HG03097 (cell line): ENCODE results near the gene TRAF5.
"Not testable (repeated sequence)": the region's sequence is repeated elsewhere in the genome, so short reads cannot be mapped to it uniquely, and the experiment has no call there.

Experiments used
- ATAC-seq: cut with Tn5 transposase; IDR thresholded peaks from one replicate; pipeline ENCODE4 v1.9.1; 2021; ENCODE audit not compliant: unreplicated experiment, low FRiP score

TRAF5 gene

GRCh38 chr1:211375949-211376348 lies 49.3 kb downstream of the TRAF5 start:
- ATAC-seq = no peak

DNA sequence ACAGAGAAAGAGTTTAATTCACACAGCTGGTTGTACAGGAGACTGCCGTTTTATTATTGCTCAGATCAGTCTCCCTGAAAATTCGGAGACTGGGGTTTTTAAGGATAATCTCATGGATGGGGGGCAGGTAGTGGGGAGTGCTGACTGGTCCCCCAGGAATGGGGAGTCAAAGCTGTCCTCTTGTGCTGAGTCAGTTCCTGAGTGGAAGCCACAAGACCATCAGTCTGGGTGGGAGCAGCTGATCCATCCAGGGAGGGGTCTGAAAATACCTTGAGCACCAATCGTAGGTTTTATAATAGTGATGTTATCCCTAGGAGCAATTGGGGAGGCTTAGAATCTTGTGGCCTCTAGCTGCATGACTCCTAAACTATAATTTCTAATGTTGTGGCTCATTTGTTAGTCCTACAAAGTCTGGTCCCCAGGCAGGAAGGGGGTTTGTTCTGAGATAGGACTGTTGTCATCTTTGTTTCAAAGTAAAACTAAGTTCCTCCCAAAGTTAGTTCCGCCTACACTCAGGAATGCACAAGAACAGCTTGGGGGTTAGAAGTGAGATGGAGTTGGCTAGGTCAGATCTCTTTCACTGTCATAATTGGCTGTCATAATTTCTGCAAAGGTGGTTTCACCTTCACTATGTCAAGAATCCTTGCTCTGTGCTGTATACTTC lies 50.3 kb downstream of the TRAF5 start:
- no peak for ATAC-seq

DNA sequence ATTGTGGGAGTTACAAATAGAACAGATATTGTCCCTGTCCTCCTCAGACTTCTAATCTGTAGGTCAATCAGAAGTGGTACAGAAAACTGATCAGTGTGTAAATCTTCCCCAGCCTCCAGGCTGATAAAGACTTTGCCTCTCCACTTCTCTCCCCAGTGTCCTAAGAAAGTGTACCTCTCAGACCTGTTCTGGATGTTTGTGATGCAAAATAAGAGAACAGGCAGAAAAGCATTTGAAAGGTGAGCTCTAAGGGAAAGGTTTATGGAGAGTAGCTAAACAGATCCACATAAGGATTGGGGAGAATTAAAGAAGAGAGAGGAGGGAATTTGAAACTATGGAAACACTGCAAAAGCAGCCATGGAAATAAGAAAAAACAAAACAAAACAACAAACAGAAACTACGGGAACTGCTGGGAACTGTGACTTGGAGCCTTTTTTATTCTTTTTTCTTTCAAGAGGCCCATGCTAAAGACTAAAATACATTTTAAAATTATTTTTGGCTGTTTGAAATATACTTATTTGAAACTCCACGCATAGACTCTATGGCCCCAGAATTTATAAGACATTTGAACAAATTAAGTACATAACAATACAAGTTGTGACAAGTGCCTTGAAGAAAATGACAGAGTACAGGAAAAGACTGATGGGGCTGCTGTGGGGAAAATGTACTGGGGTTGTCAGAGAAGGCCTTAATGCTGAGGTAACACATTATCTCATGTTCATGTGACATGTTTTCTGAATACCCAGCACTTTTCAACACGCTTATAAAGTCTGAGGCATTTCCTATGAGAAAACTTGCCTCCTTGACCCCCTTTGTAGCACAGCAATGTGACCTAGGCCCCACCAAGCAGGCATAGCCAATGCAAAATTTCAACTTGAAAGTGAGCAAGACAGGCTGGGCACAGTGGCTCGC lies 51.2 kb downstream of the TRAF5 start:
- ATAC-seq = no peak

- no peak for ATAC-seq
Observed at GRCh38 chr1:211378844-211379243, 52.2 kb downstream of the TRAF5 start.

- no peak for ATAC-seq
Observed at GRCh38 chr1:211379446-211379845, 52.8 kb downstream of the TRAF5 start.

DNA sequence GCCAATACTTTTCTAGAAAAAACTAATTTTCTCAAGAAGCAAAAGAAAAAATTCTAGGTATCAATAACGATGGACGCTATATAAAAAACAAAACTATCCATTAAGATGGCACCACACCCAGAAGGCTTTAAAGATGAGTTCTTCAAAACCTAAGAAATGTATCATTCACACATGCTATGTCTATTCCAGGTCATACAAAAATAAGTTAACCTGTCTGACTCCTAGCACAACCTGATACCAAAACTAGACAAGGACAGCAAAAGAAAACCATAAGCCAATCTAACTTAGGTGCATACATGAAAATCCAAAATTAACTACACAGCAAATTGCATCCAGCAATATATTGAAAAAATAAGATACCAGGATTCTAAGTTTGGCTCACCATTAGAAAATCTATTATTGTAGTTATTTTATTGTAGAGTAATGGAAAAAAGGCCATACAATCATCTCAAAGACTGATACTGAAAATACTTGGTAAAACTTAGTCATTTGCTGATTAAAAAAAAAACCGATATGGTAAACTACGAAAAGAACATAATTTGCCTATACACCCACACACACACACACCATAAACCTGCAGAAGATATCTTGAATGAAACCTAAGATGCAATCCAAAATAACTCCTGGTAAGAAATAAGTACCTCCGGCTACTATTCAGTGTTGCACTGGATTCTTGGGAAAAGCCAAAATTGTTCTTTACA lies 55.0 kb downstream of the TRAF5 start:
- no peak for ATAC-seq

DNA sequence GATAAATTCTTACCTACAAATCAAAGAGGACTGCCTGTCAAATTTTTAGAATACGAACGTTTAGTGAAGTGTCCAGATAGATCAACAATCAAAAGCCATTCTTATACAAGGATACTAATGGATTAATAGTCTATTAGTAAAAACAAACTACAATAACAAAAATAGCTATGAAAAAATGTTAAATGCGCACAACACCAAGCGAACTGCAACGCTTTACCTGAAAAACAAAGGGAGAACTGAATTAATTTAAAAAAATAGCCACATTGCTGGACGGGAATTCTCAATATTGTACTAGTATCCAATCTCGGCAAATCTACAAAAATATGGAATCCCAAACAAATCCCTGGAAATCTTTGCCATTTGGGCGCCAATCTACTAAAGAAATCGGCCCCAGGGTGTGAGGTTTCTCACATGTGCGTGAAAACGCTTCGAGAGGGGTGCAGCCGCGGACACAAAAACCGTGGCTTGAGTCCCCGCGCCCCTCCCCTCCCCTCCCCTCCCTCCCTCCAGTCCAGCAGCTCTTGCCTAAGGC lies 55.6 kb downstream of the TRAF5 start:
- ATAC-seq = no peak

DNA sequence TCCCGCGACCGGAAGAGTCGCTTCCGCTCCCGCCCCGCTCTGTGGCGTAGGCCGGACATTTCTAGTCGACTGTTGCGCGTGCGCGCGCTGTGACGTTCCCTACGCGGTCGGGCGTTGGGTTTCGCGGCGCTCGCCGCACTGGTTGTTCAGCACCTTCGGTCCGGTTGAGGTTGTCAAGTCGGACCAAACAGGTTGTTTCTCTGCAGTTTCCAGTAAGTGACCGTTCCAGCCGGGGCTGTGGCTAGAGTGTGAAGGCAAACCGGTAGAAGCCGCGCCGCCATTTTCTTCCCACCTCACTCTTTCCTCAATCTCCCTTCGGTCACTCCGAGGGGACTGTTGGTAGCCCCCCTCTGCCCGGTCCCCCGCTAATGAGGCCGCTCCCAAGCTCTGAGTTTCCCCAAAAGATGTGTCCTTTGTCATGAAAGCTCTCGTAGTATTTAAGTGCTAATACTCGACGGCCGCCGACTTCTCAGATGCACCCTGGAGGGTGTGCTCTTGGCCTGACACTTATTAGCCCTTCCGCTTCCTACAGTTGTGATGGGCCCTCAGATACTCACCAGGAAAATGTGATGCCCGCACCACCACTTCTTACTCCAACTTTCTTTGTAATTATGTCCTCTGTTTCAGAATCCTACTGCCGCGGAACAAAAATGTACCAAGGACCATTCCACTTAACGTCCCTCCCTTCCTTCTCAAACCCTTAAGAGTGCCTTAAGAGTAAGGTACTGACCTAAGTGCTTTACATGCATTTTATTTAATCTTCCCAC lies 56.3 kb downstream of the TRAF5 start:
- ATAC-seq = peak; percentile 96

GRCh38 chr1:211384524-211384923 lies 57.9 kb downstream of the TRAF5 start:
- ATAC-seq = no peak

DNA sequence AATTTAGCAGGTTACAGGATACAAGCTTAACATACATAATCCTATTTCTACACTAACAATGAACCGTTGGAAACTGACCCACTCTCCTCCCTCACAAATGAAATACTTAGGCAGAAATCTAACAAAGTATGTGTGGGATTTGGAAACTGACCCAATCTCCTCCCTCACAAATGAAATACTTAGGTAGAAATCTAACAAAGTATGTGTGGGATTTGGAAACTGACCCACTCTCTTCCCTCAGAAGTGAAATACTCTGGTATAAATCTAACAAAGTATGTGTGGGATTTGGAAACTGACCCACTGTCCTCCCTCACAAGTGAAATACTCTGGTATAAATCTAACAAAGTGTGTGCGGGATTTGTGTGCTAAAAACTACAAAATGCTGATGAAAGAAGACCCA lies 60.3 kb downstream of the TRAF5 start:
- ATAC-seq = no peak

DNA sequence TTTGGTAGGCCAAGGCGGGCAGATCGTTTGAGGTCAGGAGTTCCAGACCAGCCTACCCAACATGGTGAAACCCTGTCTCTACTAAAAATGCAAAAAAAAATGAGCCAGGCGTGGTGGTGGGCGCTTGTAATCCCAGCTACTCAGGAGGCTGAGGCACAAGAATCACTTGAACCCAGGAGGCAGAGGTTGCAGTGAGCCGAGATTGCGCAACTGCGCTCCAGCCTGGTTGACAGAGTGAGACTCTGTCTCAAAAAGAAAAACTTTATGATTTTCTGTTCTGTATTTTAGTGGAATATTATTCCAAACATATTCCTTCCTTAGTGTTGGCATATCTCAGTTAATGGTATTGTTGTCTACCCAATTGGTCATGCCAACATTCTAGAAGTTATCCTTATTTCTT lies 64.2 kb downstream of the TRAF5 start:
- ATAC-seq = not testable (repeated sequence)

- ATAC-seq = no peak
Observed at GRCh38 chr1:211393203-211393602, 66.6 kb downstream of the TRAF5 start.

- ATAC-seq = not testable (repeated sequence)
Observed at GRCh38 chr1:211398266-211398930, 71.8 kb downstream of the TRAF5 start.

DNA sequence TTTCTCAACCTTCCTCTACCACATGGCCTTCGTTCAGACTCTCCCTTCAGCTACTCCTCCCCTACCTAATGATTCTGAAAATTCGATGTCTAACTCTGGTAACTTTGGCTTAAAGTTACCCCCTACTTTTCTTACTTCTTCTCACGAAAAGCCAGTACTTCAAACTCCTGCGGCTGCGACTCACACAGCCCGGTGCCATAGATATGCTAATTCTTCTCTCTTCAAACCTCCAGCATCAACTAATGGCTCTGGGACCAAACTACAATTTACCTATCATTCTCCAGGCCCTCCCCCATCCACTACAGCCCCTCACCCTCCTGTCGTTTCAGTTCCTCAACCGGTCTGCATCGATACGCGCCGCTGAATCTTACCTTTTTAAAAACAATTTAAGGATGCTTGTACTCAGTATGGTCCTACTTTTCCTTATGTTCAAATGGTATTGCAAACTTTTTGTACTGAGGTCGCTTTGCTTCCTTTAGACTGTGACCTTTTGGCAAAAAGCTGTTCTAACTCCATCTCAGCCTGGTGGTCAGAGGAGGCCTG lies 73.3 kb downstream of the TRAF5 start:
- ATAC-seq = not testable (repeated sequence)

GRCh38 chr1:211401751-211402150 lies 75.1 kb downstream of the TRAF5 start:
- ATAC-seq = not testable (repeated sequence)

DNA sequence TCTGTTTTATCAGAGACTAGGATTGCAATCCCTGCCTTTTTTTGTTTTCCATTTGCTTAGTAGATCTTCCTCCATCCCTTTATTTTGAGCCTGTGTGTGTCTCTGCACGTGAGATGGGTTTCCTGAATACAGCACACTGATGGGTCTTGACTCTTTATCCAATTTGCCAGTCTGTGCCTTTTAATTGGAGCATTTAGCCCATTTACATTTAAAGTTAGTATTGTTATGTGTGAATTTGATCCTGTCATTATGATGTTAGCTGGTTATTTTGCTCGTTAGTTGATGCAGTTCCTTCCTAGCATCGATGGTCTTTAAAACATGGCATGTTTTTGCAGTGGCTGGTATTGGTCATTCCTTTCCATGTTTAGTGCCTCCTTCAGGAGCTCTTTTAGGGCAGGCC lies 79.5 kb downstream of the TRAF5 start:
- ATAC-seq = not testable (repeated sequence)

- ATAC-seq = not testable (repeated sequence)
Observed at GRCh38 chr1:211407749-211408148, 81.1 kb downstream of the TRAF5 start.

DNA sequence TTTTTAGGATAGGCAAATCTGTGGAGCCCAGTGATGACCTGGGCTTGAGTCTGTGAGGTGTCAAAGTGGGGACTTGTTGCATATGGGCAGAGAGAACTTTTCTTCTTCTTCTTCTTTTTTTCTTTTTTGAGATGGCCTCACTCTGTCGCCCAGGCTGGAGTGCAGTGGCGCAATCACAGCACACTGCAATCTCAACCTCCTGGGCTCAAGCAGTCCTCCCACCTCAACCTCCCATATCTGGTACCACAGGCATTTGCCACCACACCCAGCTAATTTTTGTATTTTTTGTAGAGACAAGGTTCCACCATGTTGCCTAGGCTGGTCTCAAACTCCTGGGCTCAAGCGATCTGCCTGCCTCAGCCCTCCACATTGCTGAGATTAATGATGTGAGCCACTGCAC lies 85.0 kb downstream of the TRAF5 start:
- ATAC-seq = no peak

- no peak for ATAC-seq
Observed at GRCh38 chr1:211415700-211416099, 89.1 kb downstream of the TRAF5 start.
